Measurements from ENCODE around the gene UHMK1. TPM values are rescaled to one million over a fixed set of nuclear protein-coding genes. Genes with fewer than 3 reads are reported as not detected.

Gene UHMK1
- 61.4 and 63.7 TPM in 2 replicates for total RNA-seq

GRCh38 chr1:162497723-162498495 is at the start of gene UHMK1:
Gene UHMK1 (plus strand): TSS chr1:162497818. CDS start chr1:162498001, 183 bp downstream.

GRCh38 chr1:162561616-162562469 is 64.2 kb downstream of the UHMK1 start, which contains the start of gene UAP1:
Gene UAP1 (plus strand): TSS chr1:162561722. CDS start chr1:162566069, 4,347 bp downstream.

Other genes with a start within 250 kb of the UHMK1 start
- gene SPATA46, start 121.0 kb upstream of the UHMK1 start, total RNA-seq: not detected in 2 replicates
- gene C1orf226, start 116.1 kb upstream of the UHMK1 start, total RNA-seq: 0.07 and 0.13 TPM in 2 replicates
- gene SH2D1B, start 85.7 kb upstream of the UHMK1 start, total RNA-seq: not detected in 2 replicates
- 96.6 and 161 TPM in 2 replicates for gene UAP1, start 63.9 kb downstream of the UHMK1 start, total RNA-seq
- gene DDR2, start 134.6 kb downstream of the UHMK1 start, total RNA-seq: 282 and 310 TPM in 2 replicates